Amniotic epithelial cell (primary cell): Measurements from ENCODE around the gene AKT2.
A peak's percentile ranks its signal among the peaks of the same experiment; 100 is the strongest.
"Not testable (repeated sequence)": the region's sequence is repeated elsewhere in the genome, so short reads cannot be mapped to it uniquely, and the experiment has no call there.

Experiments used
- DNase-seq: peaks from one replicate; pipeline ENCODE4 v3.0.0-alpha.2; 2010; ENCODE audit warnings: low read depth

Gene AKT2

DNA sequence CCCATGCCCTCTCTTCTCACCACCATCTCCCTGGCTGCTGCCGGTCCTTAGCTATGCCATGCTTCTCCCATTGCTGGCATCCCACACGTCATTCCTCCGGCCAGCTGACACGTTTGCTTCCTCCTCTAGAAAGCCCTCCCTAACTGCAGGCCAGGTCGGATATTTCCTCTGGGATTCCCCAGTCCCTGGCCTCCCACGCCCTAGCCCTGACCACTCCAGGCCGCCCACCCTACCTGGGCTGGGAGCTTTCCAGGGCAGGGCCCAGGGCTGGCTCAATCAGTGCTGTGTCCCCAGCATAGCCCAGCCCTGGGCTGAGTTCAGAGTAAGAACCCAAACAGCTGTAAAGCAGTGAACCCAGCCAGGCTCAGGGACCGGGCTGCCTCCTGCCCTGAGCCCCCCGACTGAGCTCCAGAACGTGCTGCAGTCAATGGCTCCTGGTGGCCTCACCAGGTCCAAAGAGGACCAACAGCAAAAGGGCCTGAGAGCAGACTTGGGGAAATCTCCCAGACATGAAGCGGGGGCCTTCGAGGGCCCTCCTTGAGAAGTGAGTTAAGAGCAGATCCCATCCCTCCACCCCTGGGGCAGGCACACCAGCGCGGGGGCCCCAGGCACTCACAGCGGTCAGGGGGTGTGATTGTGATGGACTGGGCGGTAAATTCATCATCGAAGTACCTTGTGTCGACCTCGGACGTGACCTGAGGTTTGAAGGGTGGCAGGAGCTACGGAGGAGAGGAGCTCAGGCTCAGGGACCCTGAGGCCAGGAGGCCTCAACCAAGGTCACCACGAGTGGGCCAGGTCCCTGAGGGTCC is 50.5 kb downstream of the AKT2 start:
- DNase-seq, result no peak

DNA sequence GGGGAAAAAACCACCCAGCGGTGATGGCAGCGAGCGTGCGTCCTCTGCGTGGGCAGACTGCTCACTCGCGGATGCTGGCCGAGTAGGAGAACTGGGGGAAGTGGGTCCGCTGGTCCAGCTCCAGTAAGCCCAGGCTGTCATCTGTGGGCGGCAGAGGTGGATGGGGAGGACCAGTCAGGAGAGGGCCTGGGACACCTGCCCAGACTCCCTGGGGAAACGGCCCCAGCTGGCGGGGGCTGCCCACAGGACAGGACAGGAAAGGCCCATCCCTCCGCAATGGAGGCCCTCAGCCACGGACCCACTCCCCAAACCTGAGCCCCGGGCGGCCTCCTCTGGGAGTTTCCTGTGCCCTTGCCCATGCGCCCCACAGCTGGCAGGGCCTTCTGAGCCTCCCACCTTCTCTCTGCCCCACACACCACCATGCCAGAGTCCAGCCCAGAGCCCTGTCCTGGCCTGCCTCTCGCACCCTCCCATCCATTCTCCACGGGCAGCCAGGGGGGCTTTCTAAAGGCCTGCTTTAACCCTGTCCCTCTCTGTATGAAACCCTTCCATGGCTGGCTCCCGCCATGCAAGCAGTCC is 51.2 kb downstream of the AKT2 start:
- DNase-seq, result no peak

DNA sequence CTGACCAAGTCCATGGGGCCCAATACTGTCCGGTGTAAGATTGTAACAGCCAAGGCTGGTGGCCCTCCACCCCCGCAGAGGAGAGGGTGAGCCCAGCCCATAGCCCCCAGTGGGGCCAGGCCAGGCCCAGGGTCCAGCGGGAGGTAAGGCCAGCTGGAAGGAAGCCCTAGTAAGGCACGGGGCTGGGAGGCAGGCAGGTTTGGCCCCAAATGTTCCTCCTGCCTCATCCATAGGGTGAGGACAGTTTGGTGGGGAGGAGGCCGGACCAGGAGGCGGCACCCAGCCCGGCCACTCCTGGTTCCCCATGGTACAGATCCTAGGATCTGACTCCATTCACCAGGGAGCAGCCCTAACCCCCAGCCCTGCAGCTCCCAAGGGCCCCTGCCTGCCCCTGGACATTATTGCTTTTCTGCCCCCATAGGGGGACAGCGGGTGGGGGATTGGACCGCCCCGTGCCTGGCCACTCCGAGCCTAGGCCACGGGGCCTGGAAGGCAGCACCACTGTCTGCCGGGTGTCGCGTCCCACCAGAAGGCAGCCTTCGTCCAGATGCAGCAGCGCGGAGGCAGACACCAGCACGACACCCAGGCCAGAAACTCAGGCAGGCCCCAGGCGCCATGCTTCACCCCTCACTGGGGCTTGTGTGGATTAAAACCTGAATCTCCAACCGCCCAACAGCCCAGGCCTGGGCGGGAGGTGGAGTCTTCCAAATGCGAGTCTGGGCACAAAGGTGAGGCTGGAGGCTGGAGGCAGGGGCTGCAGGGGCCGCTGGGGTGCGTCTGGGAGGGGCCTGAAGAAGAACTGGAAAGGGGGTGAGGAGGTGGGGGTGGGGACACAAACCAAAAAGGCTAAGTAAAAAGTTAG is 52.0 kb downstream of the AKT2 start:
- DNase-seq, result no peak

DNA sequence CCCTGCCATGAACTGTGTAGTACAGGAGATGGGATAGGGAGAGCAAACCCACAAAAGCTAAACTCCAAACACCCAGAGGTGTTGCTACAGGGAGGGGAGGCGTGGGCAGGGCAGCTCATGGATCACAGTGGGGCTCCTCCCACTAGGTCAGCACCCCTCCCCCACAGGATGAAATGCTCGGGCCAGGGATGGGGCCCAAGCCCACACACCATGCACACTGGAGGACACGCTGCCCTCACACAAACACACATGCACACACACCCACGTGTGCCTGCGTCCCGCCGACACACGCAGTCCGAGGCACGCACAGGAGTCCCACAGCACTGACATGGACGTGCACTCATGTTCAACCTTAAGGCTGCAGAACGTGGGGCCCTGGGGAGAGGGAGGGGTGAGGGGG is 52.7 kb downstream of the AKT2 start:
- DNase-seq, result no peak

DNA sequence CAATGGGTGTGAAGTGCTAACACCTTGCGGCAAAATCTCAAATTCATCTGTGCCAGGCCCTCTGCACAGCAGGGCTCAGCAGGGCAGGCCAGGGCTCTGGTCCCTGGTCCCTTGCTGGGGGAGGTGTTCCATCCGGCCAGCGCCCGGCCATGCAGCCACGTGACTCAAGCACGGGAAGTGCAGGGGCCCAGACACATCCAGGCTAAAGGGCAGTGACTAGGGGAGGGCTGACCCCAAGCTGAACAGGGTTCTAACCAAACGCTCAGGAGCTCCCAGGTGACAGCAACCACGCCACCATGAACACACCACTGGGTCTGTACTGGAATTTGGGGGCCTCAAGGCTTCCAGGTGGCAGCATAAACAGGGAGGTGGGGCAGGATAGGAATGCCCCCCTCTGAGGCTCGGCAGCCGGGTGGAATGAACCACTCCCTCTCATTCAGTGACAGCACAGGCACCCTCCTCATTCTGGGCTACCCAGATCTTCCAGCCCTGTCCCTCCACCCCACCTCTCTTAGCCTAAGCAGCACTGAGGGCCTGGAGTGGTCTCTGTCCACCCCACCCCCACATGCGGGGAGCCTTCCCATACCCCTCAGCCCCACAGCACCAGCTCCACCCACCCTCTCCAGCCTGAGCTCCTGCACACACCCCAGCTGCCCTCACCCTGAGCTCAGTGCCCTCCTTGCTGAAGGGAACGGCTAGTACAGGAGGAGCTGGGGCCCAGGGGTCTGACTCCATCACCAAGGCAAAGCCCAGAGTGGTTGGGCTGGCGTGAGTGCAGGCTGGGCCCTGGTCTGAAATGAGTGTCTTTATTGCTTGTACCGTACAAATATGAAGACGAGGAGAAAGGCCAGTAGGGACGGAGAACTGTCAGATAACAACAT is 53.4 kb downstream of the AKT2 start:
- DNase-seq, result no peak

DNA sequence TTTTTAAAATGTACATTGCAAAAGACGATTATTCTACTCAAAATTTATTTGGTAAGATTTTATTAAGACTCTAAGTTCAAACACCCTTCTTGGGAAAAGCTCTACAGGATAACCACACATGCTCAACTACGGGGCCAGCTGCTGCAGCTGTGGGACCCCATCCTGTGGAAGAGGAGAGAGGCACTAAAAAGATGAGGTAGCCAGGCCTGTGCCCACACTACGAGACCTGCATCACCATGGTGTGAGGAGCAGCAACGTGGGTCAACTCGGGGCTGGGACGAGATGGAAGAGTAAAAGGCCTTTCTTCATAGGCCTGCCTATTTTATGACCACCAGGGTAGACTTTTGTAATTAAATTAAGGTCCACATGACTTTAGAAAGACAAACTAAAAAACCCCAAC is 54.1 kb downstream of the AKT2 start:
- no peak for DNase-seq

DNA sequence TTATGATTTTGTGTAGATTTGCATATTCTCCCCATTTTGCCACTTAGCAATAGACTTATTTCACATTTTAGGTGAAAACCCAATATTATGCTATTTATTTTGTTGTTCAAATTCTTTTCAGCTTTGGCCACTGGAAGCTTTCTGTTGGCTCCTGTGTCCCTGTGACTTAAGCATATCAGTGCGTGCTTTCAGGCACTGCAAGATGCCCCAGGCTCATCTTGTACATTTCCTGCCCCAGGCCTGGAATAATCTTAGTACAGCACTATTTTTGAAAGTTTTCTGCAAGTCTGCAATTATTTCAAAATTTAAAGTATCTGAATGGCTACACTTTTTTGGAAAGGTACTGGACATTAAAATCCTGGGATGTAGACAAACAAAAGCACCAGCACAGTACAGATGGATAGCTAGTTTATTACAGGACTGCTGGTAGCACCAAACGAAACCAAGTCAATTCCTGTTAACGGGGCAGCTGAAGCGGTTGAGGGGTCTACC is 55.2 kb downstream of the AKT2 start:
- DNase-seq, result no peak

DNA sequence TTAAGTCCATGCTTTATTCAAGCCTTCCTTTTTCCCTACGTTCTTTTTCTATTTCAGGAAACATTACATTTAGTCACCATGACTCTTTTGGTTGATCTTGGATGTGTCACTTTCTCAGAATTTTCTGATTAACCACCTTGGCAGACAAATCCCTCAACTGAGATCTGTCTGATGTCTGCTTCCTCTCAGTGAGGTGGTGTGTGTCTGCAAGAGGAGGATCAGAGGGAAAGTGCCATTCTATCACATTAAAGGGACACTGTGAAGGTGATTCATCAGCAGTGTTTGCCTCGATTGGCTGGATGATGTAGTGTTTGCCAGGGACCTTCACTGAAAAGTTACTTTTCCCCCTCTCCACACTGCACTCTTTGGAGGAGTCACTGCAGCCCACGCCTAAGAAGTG is 55.7 kb downstream of the AKT2 start:
- no peak for DNase-seq

DNA sequence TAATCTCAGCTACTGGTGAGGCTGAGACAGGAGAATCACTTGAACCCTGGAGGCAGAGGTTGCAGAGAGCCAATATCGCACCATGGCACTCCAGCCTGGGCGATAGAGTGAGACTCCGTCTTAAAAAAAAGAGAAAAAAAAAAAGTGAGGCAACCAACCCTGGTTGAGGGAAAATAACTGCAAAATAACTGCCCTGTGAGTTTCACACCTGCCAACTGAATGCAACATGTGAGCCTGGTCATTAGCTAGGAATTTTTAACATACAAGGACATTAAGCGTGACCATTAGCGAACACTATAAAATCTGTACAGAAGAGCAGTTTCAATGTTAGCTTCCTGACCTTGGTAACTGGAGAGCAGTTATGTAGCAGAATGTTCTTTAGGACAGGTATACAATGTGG is 56.3 kb downstream of the AKT2 start:
- DNase-seq, result no peak

DNA sequence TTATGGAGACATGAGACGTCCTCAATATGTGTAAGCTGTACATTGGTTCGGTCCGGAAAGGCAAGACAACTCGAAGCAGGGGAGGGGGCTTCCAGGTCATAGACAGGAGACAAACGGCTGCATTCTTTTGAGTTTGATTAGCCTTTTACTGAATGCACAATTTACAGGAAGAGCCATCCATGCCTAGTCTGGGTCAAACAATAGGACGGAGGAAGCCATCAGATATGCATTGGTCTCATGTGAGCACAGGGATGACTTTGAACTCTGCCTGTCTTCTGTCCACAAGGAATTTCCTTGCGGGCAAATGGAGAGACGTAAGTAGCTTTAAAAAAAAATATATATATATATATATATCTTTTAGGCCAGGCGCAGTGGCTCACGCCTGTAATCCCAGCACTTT is 56.8 kb downstream of the AKT2 start:
- no peak for DNase-seq

DNA sequence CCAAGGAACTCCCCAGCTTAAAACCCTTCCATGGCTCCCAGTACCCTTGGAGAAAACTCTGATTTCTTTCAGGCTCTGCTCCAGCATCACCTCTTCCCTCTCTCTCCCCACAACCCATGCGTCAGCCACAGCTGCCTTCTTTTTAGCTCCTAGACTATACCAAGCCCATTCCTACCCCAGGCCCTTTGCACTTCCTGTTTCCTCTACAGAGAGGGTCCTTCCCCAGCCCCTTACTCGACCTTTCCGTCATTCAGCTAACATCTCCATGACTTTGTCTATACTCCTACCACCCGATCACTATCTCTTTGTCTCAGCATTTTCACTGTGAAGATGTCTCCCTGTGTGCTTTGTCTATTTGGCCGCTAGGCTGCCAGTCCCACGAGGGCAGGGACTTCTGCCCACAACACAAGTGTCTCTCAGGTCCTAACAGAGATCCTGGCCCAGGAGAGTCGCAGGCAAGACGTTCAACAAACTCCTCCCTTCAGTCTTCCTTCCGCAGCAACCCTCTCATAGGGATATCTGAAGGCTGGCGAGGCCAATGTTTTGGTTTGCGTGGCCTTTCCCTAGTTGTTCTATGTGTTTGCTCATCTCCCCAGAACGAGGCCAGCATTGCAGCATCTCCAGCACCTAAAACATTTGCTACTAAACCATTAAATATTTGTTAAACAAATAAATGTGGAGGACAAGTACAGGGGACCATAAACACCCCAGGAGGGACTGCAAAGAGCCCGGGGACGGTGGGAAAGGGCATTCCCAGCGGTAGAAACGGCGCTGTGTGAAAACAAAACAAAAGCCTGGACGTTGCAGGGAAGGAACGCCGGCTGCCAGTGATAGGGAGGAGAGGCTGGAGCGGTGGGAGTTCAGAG is 59.5 kb downstream of the AKT2 start:
- DNase-seq, result no peak

DNA sequence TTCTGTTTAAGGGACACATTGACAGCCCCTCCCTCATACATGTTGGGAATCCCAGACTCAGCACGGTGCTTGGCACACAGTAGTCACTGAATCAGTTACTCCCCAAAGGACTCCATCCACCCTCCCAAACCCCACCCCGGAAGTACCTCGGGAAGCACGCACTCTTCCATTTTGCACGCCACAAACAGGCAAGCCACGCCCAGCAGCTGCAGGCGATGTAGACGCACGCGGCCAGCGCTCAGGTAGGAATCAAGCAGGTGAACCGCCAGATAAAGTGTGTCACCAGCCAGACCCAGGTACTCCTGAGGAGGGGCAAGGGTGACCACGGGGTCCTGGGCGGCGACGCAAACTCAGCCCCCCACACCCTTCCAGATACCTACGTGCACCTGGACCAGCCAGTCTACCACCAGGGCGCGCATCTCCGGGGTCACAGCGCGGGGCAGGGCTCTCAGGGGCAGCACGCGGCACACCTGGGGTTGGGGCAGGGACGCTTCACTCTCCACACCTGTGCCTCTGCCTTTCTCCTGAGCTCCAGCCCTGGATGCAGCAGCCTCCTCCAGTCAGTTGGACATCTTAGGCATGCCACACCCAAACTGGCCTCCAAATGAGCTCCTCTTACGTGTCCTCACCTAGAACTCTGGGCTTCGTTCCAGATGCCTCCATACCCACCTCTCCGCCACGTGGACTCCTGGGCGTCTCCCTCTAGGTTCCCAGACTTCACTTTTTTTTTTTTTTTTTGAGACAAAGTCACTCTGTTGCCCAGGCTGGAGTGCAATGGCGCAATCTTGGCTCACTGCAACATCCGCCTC is 60.6 kb downstream of the AKT2 start:
- no peak for DNase-seq

DNA sequence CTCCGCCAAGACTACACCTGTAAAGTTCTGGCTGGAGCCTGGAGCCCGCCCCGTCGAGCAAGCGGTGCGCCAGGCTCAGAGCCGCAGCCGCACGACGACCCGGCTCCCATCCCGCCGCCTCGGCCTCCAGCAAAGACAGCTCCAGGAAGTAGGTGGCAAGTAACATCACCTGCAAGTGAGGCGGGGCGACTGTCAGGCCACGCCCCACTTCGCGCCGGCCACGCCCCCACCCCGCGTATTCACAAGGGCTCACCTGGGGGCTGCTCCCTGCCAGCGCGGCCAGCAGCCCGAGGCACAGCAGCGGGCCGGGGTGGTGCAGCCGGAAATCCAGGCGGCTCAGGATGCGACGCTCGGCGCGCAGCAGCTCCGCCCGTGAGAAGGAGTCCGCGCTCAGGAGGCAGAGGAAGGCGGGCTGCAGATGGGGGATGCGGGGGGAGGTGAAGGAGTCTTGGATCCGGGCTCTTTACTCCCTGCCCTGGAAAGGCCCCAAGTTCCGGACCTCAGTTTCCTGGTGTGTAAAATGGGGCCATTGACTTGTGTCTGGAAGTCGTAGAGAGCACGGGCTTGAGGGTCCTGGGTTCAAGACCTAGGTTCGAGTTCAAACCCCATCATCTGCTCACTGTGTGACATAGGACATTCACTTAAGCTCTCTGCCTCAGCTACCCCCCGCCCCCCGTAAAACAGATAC is 61.9 kb downstream of the AKT2 start:
- no peak for DNase-seq

DNA sequence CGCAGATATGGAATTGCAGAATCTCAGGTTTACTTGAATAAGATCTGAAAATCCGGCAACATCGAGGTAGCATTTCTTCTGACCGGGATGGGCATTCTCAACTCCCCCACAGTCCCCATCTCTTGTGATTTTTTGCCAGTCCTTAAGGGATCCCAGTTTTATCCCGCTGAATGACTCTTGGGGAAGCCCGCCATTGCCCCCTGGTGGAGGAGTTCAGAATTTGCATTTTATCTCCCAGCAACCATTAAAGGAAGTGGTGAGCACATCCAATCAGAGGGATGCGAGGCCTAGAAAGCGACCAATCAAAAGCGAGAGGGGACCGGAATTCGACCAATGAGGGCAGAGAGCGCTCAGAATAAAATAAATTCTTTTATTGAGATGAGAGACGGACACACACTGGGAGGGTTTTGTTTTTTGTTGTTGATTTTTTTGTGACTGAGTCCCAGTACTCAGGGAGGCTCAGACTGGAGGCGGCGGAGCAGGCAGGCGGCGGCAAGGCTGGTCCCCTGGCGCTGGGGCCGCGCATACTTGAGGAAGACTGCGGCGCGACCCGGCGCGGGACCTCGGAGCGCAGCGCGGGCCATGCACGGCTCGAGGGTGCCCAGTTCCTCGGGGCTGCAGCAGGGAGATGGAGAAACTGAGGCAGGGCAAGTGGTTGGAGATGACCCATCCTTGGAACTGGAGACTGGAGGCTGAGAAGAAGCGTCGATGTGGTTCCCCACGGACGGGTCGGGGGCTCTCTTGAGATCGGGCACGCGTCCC is 63.1 kb downstream of the AKT2 start:
- peak; percentile 91 for DNase-seq

DNA sequence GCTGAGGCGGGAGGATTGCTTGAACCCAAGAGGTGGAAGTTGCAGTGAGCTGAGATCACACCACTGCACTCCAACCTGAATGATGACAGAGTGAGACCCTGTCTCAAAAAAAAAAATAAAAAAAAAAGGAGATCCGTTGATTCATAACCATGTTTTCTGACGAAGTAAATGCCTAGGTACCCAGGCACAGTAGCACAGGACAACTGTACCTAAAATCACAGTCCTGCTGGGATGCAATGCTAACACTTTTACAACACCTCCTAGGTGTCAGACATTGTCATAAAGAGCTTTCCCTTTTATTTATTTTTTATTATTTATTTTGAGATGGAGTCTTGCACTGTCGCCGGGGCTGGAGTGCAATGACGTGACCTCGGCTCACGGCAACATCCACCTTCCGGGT is 64.5 kb downstream of the AKT2 start:
- no peak for DNase-seq

DNA sequence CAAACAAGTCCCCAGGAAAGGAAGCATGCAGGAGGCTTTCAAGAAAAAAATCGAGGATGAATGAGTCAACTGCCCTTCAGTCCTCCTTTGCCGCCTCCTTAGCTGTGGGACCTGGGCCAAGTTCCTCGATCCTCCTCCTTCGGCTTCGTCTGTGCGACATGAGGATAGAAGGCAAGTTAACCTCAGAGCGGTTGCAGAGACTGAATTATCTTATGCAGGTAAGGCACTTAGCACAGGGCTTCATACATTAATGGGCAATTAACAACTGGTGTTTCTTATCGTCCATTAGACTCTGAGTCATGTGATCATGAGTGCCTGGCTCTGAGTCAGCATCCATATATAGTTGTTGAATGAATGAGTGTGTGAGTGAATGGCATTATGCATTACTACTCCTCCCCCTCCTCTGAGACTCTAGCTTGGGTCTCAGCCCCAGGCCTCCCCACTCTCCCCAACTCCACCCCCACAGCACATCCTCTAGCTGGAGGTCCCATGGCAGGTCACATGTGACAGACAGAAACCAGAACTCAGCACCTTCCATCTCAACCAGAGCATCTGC is 65.3 kb downstream of the AKT2 start:
- peak; percentile 70 for DNase-seq

DNA sequence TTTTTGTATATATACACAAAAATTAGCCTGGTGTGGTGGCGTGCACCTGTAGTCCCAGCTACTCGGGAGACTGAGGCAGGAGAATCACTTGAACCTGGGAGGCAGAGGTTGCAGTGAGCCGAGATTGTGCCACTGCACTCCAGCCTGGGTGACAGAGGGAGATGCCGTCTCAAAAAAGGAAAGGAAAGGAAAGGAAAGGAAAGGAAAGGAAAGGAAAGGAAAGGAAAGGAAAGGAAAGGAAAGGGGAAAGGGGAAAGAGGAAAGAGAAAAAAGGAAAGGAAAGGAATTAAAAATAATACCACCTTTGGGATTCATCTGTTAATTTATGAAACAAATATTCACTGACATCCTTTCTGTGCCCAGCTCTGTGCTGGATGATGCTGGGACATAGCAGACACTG is 66.1 kb downstream of the AKT2 start:
- DNase-seq, result not testable (repeated sequence)
